Melanocyte of skin (primary cell): ENCODE results near the gene TMEM248. TPM values are rescaled to one million over a fixed set of nuclear protein-coding genes. Genes with fewer than 3 reads are reported as not detected.

ENCODE experiments used
- small RNA-seq, 2 donors: library from RNA; depleted of rRNA; stranded (forward); fragments of <200 nt; gene quantifications; one replicate each; pipeline ENCODE3, GENCODE V24; 2012
- total RNA-seq, 2 donors: library from RNA; depleted of rRNA; stranded (reverse); fragments of >200 nt; gene quantifications; 2 replicates each; pipeline ENCODE4 v1.2.3, GENCODE V29; 2012

TMEM248 gene, protein sequence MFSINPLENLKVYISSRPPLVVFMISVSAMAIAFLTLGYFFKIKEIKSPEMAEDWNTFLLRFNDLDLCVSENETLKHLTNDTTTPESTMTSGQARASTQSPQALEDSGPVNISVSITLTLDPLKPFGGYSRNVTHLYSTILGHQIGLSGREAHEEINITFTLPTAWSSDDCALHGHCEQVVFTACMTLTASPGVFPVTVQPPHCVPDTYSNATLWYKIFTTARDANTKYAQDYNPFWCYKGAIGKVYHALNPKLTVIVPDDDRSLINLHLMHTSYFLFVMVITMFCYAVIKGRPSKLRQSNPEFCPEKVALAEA
- total RNA-seq: 100 to 1,000 TPM; 120 to 131 TPM

DNA sequence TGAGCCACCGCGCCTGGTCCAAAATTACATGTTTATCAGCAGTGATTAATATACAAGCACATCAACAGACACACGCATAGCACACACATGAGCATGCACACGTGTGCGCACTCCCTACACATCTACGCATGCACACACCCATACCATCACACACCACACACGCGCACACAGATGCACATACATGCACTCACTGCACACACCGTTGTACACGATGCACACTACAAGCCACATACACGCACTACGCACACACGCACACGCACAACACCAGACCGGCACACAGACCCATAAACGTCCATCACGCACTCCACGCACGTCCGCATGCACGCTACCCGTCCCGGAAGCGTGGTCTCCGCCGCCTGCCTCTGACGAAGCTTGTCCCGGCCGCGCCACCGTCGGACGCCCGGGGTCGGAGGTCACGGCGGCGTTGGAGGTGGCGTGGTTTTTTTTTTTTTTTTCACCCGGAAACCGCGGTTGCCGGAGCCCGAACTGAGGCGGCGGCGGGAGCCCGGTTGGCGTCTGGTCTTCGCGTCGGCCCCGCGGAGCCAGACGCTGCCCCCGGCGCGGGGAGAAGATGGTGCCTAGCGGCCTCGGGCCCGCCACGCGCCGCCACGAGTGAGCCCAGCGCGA is at the start of gene TMEM248:
Gene TMEM248, plus strand, starts transcription at position 457 of the 627 bp plus-strand sequence. CDS start 20,641 bp downstream, outside the sequence.

DNA sequence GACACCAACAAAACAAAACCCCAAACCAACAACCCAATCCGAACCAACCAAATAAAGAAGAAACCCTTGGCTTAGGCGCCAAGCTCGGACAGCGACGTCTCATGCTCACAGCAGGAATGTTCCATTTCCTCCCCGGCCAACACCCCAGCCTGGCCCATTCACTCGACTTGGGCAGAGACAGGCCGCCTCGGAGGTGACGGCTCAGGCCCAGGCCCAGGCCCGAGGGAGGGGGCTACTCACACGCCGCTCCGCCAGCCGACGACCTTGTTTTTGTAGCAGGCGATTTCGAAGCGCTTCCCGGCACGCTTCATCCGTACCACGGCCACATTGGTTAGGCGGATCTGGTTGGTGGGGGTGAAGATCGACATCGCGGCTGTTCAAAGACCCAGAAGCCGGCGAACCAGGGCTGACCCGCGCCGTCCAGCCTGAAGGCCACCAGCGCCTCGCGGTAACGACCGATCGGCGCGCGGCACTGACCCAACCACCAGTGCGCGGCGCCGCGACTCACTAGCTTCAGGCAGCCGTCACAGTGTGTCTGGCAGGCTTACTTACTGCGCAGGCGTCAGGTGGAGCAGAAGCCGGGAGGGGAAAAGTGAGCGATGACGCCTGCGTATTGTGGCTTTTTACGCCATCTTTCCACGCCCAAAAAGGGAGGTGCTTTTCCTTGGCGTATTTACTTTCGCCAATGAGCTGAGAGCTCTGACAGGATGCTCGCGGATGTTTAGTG is 74.2 kb downstream of the TMEM248 start, which contains the start of gene SBDS:
Gene SBDS, minus strand, starts transcription at position 537 of the 727 bp plus-strand sequence. Its CDS starts 169 bp downstream, at position 368.

DNA sequence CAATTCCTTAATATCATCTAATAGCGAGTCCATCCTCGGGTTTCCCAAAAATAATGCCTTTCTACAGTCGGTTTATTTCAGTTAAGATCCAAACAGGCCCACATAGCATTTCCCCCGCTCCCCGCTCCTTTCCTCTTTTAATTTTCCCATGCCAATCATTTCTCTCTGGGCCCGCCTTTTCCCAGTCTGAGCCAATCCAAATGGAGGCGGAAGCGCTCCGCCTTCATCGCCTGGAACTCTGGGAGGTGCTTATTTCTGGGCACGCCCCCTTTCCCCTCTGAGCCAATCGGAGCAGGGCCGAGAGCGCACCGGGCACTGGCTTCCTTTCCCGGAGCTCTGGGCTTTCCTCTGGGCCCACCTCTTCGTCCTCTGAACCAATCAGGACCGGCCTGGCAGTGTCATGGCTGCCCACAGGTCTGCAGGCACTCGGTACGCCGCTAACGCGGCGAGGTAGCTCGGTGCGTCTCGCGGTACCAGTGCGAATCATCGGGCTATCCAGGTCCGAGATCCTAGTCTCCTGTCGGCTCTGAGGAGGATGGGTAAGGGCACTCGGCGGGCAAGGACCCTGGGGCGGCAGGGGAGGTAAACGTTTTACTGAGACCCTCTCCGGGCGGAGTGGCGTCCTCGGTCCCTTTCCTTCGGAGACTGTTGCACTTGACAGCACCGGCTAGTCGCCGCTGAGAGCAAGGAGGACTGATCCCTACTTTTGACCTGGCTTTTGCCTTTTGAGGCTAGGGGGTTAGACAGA is 75.6 kb downstream of the TMEM248 start, which contains the start of gene TYW1:
Gene TYW1, plus strand, starts transcription at position 390 of the 748 bp plus-strand sequence. Its CDS starts 146 bp downstream, at position 536.

Small RNAs within 50 kb of the gene (small RNA-seq; reads per million reads assigned to genes)
- gene RF00017: 0 reads per million in 2 donors
- 0 reads per million in 2 donors for gene RN7SL43P
- gene RNU6-1254P: 0 reads per million in 2 donors

Other genes starting within 250 kb of the TMEM248 start
- 10 to 100 TPM; 30.0 to 31.3 TPM for gene RABGEF1, start 180.5 kb upstream of the TMEM248 start, total RNA-seq
- gene SBDS, start 74.4 kb downstream of the TMEM248 start, total RNA-seq: 10 to 100 TPM; 47.8 to 56.9 TPM
- gene TYW1, start 75.6 kb downstream of the TMEM248 start, total RNA-seq: 10 to 100 TPM; 11.4 to 17.0 TPM